HG02885 (cell line): ENCODE results near the gene OR2T12.
"Not testable (repeated sequence)": the region's sequence is repeated elsewhere in the genome, so short reads cannot be mapped to it uniquely, and the experiment has no call there.

Experiments used
- ATAC-seq: cut with Tn5 transposase; IDR thresholded peaks from one replicate; pipeline ENCODE4 v1.9.1; 2021; ENCODE audit warnings: mild to moderate bottlenecking; ENCODE audit not compliant: unreplicated experiment, poor library complexity

OR2T12 gene

GRCh38 chr1:248303324-248303723, at the start of gene OR2T12:
TSS of gene OR2T12 (minus strand) at chr1:248303424. CDS start at chr1:248295578, 7,846 bp downstream.
- no peak for ATAC-seq

- no peak for ATAC-seq
Measured at GRCh38 chr1:248348475-248348874, 45.3 kb upstream of the OR2T12 start, which contains the start of gene OR14C36. TSS of gene OR14C36 (plus strand) at chr1:248348775. CDS start at chr1:248348775, 0 bp downstream.

- ATAC-seq = no peak
Measured at GRCh38 chr1:248343451-248343850, 40.2 kb upstream of the OR2T12 start.

- no peak for ATAC-seq
Measured at GRCh38 chr1:248324468-248324867, 21.2 kb upstream of the OR2T12 start, which contains the start of gene OR2M7. TSS of gene OR2M7 (minus strand) at chr1:248324568. CDS start at chr1:248324568, 0 bp downstream.

GRCh38 chr1:248316796-248317195, 13.6 kb upstream of the OR2T12 start:
- ATAC-seq = no peak

- ATAC-seq = not testable (repeated sequence)
Measured at GRCh38 chr1:248306740-248307139, 3.5 kb upstream of the OR2T12 start.

- no peak for ATAC-seq
Measured at GRCh38 chr1:248306103-248306502, 2.9 kb upstream of the OR2T12 start.

- ATAC-seq = not testable (repeated sequence)
Measured at GRCh38 chr1:248305672-248306071, 2.4 kb upstream of the OR2T12 start.

- no peak for ATAC-seq
Measured at GRCh38 chr1:248288391-248288790, 14.8 kb downstream of the OR2T12 start.

GRCh38 chr1:248277876-248278275, 25.3 kb downstream of the OR2T12 start, which contains the start of gene OR2T33:
TSS of gene OR2T33 (minus strand) at chr1:248277976. CDS start at chr1:248273814, 4,162 bp downstream.
- no peak for ATAC-seq

- ATAC-seq = not testable (repeated sequence)
Measured at GRCh38 chr1:248273225-248273624, 30.0 kb downstream of the OR2T12 start.

- no peak for ATAC-seq
Measured at GRCh38 chr1:248268178-248268577, 35.0 kb downstream of the OR2T12 start.

GRCh38 chr1:248259309-248259708, 43.9 kb downstream of the OR2T12 start:
- ATAC-seq = not testable (repeated sequence)

- ATAC-seq = peak; percentile 96
Measured at GRCh38 chr1:248243204-248243603, 60.0 kb downstream of the OR2T12 start.
